Cardiac fibroblast (primary cell): ENCODE data around the gene CLDN18.

Experiments used
- DNase-seq, 2 donors: peaks; one replicate each; pipeline versions ENCODE4 v3.0.0 to v3.0.0-alpha.2; 2010; ENCODE audit warnings: low read depth in 2 of 2
- H3K4me3 ChIP-seq, 2 donors: replicated peaks in 1 of 2; 1 replicate in 1 of 2; 2 replicates in 1 of 2; pipeline ENCODE4 v1.5.1; 2011; ENCODE audit warnings: low read depth in 2 of 2, low read length in 2 of 2, mild to moderate bottlenecking in 2 of 2, moderate library complexity in 1 of 2
- CTCF ChIP-seq: IDR thresholded peaks from one replicate; pipeline ENCODE4 v1.5.1; 2011; ENCODE audit warnings: low read depth, mild to moderate bottlenecking, low read length, inconsistent platforms

Gene CLDN18

GRCh38 chr3:137987723-137988122 lies 22.2 kb upstream of the CLDN18 start:
- no peak for TF ChIP-seq CTCF
- no peak for DNase-seq
- H3K4me3 ChIP-seq, result no peak overlapping the region

GRCh38 chr3:137988152-137988551 lies 21.8 kb upstream of the CLDN18 start:
- H3K4me3 ChIP-seq, result no peak overlapping the region
- no peak for DNase-seq
- TF ChIP-seq CTCF, result no peak

GRCh38 chr3:137988982-137989381 lies 21.0 kb upstream of the CLDN18 start:
- no peak for DNase-seq
- TF ChIP-seq CTCF, result no peak

GRCh38 chr3:137990427-137990826 lies 19.5 kb upstream of the CLDN18 start:
- DNase-seq, result no peak
- H3K4me3 ChIP-seq, result no peak overlapping the region
- TF ChIP-seq CTCF, result no peak

More at GRCh38 chr3:137988982-137989381, 21.0 kb upstream of the CLDN18 start:
- no peak overlapping the region for H3K4me3 ChIP-seq

- H3K4me3 ChIP-seq, result no peak overlapping the region
- no peak for DNase-seq
- no peak for TF ChIP-seq CTCF
These were observed 17.4 kb upstream of the CLDN18 start for GRCh38 chr3:137992592-137992991.

- DNase-seq, result no peak
- H3K4me3 ChIP-seq, result no peak overlapping the region
- no peak for TF ChIP-seq CTCF
These were observed 11.6 kb upstream of the CLDN18 start for GRCh38 chr3:137998121-137999042.

GRCh38 chr3:138003069-138003468 lies 6.9 kb upstream of the CLDN18 start:
- TF ChIP-seq CTCF, result no peak
- no peak for DNase-seq
- no peak overlapping the region for H3K4me3 ChIP-seq
